HG03432 (cell line): ENCODE results near the gene CHIA.
"Not testable (repeated sequence)": the region's sequence is repeated elsewhere in the genome, so short reads cannot be mapped to it uniquely, and the experiment has no call there.

Source experiments
- ATAC-seq: cut with Tn5 transposase; IDR thresholded peaks from one replicate; pipeline ENCODE4 v1.9.1; 2021; ENCODE audit warnings: mild to moderate bottlenecking, moderate library complexity; ENCODE audit not compliant: unreplicated experiment

CHIA gene

DNA sequence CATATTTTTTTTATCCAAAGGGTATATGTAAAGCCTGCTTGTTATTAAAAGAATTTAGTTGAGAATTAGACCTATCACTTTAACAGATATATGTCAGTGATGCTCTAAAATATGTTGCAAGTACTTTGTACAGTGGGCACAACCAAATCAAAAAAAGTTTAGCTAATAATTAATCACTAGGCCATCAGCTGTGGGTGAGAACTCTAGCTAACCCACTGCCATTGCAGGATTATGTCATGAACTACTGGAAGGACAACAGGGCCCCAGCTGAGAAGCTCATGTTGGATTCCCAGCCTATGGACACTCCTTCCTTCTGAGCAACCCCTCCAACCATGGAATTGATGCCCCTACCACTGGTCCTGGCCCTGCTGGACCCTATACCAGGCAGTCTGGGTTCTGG lies 6.8 kb upstream of the CHIA start:
- ATAC-seq, result no peak

DNA sequence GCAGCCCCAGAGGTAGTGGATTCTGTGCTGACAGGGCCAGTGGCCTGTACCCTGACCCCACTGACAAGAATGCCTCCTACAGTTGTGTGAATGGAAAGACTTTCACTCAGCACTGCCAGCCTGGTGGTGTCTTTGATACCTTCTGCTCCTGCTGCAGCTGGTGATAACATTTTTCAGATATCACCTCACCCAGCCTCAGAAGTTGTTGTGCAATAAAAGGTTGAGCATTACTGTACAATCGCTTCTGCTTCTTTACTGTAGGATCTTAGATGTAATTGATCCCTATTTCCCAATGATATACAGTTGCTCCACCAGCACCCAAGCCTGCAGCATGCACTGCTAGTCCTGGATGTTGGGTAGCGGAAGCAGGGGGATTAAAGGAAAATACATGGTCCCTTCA lies 4.8 kb upstream of the CHIA start:
- ATAC-seq, result no peak

DNA sequence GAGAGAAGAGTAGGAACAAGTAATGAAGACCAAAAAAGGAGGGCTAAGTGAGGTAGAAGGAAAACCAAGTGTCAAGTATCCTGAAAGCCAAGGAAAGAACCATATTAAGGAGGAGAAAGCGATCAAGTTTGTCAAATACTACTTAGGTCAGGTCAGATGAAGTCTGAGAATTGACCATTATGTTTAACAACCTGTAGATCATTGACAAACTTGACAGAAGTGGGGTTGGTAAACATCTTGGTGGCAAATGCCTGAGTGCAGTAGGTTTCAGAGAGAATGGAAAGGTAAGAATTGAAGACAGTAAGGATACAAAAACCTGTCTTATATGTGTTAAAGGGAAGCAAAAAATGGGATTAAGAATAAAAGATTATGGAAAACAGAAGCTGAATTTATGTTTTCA lies 3.7 kb upstream of the CHIA start:
- ATAC-seq, result no peak

DNA sequence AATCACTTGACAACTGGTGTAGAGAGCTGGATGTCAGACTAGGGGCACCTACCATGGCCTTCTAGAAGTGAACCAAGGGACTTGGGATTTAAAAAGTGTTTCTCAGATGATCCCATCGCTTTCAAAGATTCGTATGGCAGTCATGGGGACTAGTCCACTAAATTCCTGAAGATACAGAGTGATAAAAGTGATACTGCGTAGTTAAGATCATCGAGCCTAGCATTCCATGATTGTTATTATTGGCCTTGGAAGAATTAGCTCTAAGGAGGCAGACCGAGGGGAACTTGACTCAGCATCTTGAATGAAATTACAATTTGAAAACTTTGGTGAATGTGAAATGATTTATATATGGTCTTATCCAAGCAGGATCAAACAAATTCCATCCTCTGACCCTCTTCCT lies 1.3 kb upstream of the CHIA start:
- ATAC-seq, result no peak

DNA sequence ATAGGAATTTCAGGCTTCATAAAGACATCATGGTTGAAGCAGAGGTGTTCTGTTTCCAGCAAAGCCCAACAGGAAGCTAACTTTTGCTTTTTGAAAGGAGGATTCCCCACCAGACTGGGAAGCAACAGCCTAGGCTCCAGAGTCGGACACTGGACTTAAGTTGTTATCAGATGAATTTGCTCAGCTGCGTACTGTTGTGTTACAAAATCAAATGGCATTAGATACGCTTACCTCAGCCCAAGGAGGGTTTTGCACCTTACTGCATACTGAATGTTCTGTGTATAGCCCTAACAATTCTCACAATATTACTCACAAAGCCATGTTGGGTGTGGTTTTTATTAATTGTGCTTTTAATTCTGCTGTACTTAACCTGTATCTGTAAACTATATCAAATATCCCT lies 547 bp upstream of the CHIA start:
- ATAC-seq, result no peak

DNA sequence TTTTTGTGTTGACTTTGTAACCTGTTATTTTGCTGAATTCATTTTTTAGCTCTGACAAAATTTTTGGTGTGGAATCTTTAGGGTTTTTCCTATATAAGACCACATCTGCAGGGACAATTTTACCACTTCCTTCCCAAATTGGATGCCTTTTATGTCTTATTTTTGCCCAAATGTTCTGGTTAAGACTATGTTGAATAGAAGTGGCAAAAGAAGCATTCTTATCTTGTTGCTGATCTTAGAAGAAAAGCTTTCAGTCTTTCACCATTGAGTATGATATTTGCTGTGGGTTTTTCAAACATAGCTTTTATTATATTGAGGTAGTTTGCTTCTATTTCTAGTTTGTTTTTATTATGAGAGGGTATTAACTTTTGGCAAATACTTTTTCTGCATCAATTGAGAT lies 3.7 kb downstream of the CHIA start:
- ATAC-seq, result no peak

DNA sequence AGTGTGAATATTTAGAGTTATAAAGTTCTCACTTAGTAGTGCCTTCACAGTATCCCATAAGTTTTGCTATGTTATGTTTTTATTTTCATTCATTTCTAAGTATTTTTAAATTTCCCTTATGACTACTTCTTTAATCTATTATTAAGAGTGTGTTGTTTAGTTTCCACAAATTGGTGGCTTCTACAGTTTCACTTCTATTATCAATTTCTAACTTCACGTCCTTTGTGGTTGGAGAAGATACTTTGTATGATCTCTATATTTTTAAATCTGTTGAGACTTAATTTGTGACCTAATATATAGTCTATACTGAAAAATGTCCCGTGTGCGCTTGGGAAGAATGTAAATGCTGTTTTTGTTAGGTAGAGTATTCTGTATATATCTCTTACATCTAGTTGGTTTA lies 11.7 kb downstream of the CHIA start:
- ATAC-seq, result peak; percentile 64

DNA sequence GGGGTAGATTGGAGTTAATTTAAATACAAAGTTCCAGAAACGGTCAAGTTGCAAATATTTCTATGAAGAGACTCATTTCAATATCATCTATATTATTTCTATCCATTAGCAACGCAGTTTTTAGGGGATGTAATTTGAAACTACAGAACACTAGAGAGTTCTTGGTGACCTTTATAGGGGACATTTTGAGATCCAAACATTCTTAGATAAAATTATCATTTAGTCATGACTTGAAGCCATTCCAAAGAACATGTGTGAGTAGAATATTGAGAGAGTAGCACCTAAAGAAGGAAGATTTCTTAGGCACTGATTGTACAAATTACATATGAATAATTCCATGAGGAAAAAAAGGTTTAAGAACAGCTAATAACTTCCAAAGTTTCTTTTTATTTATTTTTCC lies 19.0 kb downstream of the CHIA start:
- no peak for ATAC-seq

DNA sequence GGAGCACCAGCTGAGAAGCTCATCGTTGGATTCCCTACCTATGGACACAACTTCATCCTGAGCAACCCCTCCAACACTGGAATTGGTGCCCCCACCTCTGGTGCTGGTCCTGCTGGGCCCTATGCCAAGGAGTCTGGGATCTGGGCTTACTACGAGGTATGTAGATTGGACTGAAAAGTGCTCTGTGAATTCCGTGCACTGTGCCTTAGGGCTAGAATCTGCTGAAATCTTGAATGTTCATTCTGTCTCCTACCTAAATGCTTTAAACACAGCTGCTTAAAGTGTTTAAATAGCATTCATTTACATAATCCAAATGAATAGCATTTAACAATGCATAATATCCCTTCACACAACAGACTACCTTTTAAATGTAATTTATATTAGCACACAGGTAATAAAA lies 27.9 kb downstream of the CHIA start:
- ATAC-seq, result no peak

DNA sequence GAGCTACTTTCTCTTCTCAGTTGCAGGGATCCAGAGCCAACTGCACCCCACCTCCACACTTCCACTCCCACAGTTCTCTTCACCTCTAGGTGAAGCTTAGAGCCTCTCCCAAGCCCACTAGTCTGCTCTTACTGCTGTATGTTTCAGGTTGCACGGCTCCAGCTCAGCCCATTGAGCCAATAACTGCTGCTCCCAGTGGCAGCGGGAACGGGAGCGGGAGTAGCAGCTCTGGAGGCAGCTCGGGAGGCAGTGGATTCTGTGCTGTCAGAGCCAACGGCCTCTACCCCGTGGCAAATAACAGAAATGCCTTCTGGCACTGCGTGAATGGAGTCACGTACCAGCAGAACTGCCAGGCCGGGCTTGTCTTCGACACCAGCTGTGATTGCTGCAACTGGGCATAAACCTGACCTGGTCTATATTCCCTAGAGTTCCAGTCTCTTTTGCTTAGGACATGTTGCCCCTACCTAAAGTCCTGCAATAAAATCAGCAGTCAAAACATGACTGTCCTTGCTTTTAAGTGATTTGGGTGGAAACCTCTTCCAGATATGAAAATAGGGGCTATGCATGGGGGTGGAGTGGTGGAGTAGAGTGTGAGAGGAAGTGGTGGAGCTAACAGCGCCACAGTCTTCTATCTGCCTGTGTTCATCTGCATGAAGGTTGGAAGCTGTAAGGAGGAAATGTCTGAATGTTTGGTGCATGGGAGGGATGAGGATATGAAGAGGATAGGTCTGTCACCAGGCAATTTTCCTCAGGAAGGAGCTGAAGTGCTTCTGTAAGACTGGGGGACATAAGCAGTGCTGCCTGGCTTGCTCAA lies 29.6 kb downstream of the CHIA start:
- no peak for ATAC-seq

DNA sequence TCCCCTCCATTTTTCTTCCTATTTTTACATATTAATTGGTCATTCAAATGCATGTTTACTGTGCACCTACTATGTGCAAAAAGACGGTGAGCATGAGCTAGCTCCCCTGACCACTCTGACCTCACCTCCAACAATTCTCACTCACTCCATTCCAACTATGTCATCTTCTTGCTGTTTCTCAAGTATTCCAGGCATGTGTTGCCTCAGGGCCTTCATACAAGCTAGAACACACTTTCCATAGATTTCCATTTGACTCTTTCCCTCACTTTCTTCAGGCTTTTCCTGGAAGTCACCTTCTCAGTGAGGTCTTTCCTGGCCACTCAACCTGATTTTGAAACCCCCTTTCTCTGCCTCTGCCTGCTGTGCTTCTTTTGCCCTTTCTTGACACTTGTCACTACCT lies 32.6 kb downstream of the CHIA start:
- ATAC-seq, result no peak

DNA sequence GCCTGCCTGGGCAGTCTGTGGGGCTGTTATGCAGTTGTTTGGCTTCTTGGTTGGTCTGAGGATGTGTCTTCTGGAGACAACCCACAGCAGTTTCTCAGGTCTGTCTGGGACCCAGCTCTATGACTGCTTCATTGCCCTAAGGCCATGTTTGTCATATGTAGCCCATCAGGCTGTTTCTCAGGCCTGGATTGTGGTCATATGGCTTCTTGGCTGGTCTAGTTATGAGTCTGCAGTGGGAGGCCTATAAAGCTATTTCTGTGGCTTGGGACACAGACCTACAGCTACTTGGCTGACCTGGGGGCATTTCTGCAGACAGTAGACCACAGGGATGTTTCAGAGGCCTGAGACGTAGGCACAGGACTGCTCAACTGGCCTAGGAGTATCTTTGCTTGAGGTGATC lies 41.5 kb downstream of the CHIA start:
- peak; percentile 68 for ATAC-seq

DNA sequence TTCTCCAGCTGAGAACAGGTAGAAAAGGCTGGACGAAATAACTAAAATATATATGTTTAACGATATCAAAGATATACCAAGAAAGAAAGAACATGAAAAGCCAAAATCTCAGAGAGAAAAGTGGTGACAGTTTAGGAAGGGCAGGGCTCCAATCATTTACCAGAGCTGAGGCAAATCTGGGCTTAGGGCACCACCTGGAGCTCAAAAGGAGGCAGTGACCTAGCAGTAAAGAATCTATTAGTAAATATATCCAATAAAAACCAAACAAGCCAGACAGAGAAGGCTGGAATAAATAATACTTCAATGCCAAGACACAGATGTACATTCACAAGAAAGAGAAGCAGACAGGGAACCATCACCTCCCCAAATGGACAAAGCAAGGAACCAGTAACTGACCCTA lies 43.5 kb downstream of the CHIA start:
- ATAC-seq, result no peak

DNA sequence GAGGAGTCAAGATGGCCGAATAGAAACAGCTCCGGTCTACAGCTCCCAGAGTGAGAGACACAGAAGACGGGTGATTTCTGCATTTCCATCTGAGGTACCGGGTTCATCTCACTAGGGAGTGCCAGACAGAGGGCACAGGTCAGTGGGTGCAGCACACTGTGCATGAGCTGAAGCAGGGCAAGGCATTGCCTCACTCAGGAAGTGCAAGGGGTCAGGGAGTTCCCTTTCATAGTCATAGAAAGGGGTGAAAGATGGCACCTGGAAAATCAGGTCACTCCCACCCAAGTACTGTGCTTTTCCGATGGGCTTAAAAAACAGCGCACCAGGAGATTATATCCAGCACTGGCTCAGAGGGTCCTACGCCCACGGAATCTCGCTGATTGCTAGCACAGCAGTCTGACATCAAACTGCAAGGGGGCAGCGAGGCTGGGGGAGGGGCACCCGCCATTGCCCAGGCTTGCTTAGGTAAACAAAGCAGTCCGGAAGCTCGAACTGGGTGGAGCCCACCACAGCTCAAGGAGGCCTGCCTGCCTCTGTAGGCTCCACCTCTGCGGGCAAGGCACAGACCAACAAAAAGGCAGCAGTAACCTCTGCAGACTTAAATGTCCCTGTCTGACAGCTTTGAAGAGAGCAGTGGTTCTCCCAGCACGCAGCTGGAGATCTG lies 44.7 kb downstream of the CHIA start:
- not testable (repeated sequence) for ATAC-seq

DNA sequence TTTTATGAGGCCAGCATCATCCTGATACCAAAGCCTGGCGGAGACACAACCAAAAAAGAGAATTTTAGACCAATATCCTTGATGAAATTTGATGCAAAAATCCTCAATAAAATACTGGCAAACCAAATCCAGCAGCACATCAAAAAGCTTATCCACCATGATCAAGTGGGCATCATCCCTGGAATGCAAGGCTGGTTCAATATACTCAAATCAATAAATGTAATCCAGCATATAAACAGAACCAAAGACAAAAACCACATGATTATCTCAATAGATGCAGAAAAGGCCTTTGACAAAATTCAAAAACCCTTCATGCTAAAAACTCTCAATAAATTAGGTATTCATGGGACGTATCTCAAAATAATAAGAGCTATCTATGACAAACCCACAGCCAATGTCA lies 48.2 kb downstream of the CHIA start:
- not testable (repeated sequence) for ATAC-seq

DNA sequence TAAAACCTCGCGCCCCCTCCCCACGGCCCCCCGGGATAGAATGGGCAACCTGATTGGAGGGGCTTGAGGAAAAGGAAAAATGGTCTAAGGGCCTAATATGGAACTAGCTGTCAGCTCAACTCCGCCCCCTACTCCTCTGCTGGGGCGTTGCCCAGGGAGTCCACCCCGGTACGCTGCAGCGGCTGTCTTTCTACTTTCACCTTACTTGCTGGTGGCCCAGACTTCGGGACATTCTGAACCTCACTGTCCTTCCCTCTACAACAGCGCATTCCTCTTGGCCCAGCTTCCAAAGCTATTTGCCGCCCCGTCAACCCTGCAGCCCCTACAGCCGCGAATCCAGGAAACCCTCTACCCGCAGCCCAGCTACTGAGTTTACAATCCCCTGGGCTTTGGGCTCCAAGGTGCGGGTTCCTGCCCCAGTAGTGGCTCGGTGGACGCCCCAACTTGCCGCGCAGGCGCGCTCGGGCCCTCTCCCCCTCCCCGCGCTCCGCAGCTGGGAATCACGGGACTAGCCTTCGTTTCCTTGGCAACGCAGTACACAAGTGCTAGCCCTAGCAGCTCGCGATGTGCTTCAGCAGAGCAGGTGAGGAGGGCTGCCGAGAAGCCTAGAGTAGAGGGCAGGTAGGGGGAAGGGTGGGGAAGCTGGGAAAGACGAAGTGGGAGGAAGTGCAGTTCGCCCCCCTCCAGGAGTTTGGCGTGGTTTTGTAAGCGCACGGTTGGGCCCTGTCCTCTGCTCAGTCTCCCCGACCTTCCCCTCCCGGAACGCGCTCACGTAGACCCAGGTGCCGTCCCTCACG lies 55.6 kb downstream of the CHIA start:
- peak; percentile 94 for ATAC-seq

DNA sequence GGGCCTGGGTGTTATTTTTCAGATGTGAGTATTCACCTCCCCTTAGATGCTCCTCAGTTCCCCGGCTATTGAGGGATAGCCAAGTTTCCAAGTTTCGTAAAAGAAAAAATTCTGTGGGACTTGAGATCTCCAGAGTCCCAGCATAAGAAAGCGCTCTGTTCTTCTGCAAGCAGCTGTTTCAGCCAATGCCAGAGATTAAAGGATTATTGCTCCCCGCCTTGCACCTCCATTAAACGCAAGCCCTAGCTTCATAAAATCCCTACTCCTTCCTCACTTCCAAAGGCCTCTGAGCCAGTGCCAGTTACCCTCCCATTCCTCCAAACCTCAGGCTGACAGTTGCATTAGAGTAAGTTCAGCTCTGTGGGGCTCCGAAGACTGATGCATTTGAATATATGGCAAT lies 56.4 kb downstream of the CHIA start:
- no peak for ATAC-seq

DNA sequence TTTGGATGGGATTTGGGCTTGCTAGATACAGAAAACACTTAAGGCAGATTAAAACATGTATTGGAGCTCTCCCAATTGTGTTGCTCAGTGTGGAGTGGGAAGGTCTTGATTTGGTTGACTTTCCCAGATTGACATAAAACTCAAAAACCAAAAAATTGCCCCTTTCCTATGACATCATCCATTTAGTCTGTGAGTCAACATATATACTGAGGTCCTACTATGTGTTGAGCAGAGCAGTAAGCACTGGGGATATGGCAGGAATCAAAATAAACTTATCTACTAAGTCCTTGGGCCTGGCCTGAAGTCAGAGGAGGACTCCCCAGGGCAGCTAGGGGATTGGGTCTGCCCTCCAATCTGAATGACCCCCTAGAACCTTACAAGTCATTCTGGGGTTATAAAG lies 61.0 kb downstream of the CHIA start:
- ATAC-seq, result no peak

DNA sequence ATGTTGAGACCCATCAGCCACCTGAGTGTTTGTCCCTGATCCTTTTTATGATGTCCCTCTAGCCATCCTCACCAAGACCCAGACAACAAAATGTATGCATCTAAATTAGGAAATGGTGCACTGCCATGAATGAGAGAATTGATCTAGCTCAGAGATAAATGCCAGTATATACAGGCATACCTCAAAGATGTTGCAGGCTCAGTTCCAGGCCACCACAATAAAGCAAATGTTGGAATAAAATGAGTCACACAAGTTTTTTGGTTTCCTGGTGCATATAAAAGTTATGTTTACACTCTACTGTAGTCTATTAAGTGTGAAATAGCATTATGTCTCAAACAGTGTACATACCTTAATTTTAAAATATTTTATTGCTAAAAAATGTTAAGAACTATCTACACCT lies 63.9 kb downstream of the CHIA start:
- ATAC-seq, result no peak

DNA sequence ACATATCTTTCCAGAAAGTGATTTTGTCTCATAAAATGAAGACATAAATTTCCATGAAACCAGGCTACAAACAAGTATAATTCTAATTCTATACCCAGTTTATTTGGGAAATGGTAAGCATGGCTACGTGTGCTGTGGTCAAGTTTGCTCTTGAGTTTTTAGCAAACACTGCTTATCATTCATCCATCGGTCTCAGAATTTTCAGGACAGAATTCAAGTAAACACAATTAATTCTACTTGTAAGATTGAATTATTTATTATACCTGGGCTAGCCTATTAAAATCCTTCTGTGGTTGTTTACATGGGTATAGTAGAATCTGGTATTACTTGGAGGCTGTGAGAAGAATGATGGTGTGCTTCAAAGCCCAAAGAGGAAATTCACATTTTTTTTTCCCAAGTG lies 68.3 kb downstream of the CHIA start:
- ATAC-seq, result no peak

DNA sequence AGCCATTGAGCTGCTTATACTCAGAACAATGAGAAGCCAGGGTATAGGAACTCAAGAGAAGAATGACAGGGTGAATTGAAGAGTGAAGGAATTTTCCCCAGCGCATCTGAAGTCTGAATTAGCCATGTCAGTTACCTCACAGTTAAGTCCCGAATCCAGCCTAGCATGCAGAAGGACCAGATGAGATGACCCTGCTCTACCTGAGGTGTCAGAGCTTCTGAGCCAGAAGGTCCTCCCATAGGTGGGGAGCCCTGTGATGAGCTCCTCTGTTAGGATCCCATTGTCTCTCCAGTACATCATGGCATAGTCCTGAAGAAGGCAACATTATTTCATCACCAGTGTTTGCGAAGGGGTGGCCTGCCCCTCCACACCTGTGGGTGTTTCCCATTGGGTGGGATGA lies 68.7 kb downstream of the CHIA start:
- ATAC-seq, result no peak

DNA sequence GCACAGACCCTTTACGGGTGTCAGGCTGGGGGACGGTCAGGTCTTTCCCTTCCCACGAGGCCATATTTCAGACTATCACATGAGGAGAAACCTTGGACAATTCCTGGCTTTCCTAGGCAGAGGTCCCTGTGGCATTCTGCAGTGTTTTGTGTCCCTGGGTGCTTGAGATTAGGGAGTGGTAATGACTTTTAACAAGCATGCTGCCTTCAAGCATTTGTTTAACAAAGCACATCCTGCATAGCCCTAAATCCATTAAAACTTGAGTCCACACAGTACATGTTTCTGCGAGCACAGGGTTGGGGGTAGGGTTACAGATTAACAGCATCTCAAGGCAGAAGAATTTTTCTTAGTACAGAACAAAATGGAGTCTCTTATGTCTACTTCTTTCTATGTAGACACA lies 69.6 kb downstream of the CHIA start:
- not testable (repeated sequence) for ATAC-seq
